ENCODE data around the gene WIPI1.

The WIPI1 gene

GRCh38 chr17:68396226-68397107, 60.8 kb downstream of the WIPI1 start:
- Histone ChIP-seq H3K4me3 (ENCODE audit: low read length) (no peak overlapping the region), H3K27me3 (ENCODE audit: control insufficient read depth, insufficient read depth, low read length) (no peaks in the 10 kb centered on the region), H3K36me3 (ENCODE audit: control insufficient read depth, insufficient read depth, low read length) (no peaks in the 10 kb centered on the region), H3K4me1 (ENCODE audit: control insufficient read depth, insufficient read depth, low read length) (no peaks in the 10 kb centered on the region), H3K9ac (ENCODE audit: low read length) (no peak overlapping the region), H3K27ac (ENCODE audit: low read depth, low read length) (no peak overlapping the region)

GRCh38 chr17:68394608-68395331, 62.5 kb downstream of the WIPI1 start:
- Histone ChIP-seq H3K4me3 (ENCODE audit: low read length) (no peak overlapping the region), H3K36me3 (ENCODE audit: control insufficient read depth, insufficient read depth, low read length) (no peaks in the 10 kb centered on the region), H3K4me1 (ENCODE audit: control insufficient read depth, insufficient read depth, low read length) (no peaks in the 10 kb centered on the region), H3K27me3 (ENCODE audit: control insufficient read depth, insufficient read depth, low read length) (no peaks in the 10 kb centered on the region), H3K9ac (ENCODE audit: low read length) (no peak overlapping the region), H3K27ac (ENCODE audit: low read depth, low read length) (no peak overlapping the region)

- H3K36me3 ChIP-seq (ENCODE audit: control insufficient read depth, insufficient read depth, low read length) = no peaks in the 10 kb centered on the region
- no peaks in the 10 kb centered on the region for H3K4me1 ChIP-seq (ENCODE audit: control insufficient read depth, insufficient read depth, low read length)
- no peaks in the 10 kb centered on the region for H3K27me3 ChIP-seq (ENCODE audit: control insufficient read depth, insufficient read depth, low read length)
- H3K4me3 ChIP-seq (ENCODE audit: low read length) = no peak overlapping the region
- no peak overlapping the region for H3K9ac ChIP-seq (ENCODE audit: low read length)
- H3K27ac ChIP-seq (ENCODE audit: low read depth, low read length) = no peak overlapping the region
Observed at GRCh38 chr17:68391561-68392268, 65.6 kb downstream of the WIPI1 start.

GRCh38 chr17:68390888-68391545, 66.3 kb downstream of the WIPI1 start:
- H3K27ac ChIP-seq (ENCODE audit: low read depth, low read length) = no peak overlapping the region
- H3K4me1 ChIP-seq (ENCODE audit: control insufficient read depth, insufficient read depth, low read length) = no peaks in the 10 kb centered on the region

GRCh38 chr17:68389041-68389440, 68.3 kb downstream of the WIPI1 start:
- no peaks in the 10 kb centered on the region for H3K4me1 ChIP-seq (ENCODE audit: control insufficient read depth, insufficient read depth, low read length)
- no peak overlapping the region for H3K9ac ChIP-seq (ENCODE audit: low read length)
- H3K36me3 ChIP-seq (ENCODE audit: control insufficient read depth, insufficient read depth, low read length) = no peaks in the 10 kb centered on the region
- no peak overlapping the region for H3K4me3 ChIP-seq (ENCODE audit: low read length)
- no peak overlapping the region for H3K27ac ChIP-seq (ENCODE audit: low read depth, low read length)
- no peaks in the 10 kb centered on the region for H3K27me3 ChIP-seq (ENCODE audit: control insufficient read depth, insufficient read depth, low read length)

More at GRCh38 chr17:68390888-68391545, 66.3 kb downstream of the WIPI1 start:
- H3K9ac ChIP-seq (ENCODE audit: low read length) = no peak overlapping the region
- H3K27me3 ChIP-seq (ENCODE audit: control insufficient read depth, insufficient read depth, low read length) = no peaks in the 10 kb centered on the region
- H3K4me3 ChIP-seq (ENCODE audit: low read length) = no peak overlapping the region
- no peaks in the 10 kb centered on the region for H3K36me3 ChIP-seq (ENCODE audit: control insufficient read depth, insufficient read depth, low read length)

GRCh38 chr17:68387435-68388218, 69.7 kb downstream of the WIPI1 start:
- Histone ChIP-seq H3K9ac (ENCODE audit: low read length) (no peak overlapping the region), H3K4me1 (ENCODE audit: control insufficient read depth, insufficient read depth, low read length) (no peaks in the 10 kb centered on the region), H3K4me3 (ENCODE audit: low read length) (no peak overlapping the region), H3K36me3 (ENCODE audit: control insufficient read depth, insufficient read depth, low read length) (no peaks in the 10 kb centered on the region), H3K27me3 (ENCODE audit: control insufficient read depth, insufficient read depth, low read length) (no peaks in the 10 kb centered on the region), H3K27ac (ENCODE audit: low read depth, low read length) (no peak overlapping the region)

- H3K4me1 ChIP-seq (ENCODE audit: control insufficient read depth, insufficient read depth, low read length) = no peaks in the 10 kb centered on the region
- H3K4me3 ChIP-seq (ENCODE audit: low read length) = no peak overlapping the region
- no peaks in the 10 kb centered on the region for H3K27me3 ChIP-seq (ENCODE audit: control insufficient read depth, insufficient read depth, low read length)
- no peak overlapping the region for H3K9ac ChIP-seq (ENCODE audit: low read length)
- H3K27ac ChIP-seq (ENCODE audit: low read depth, low read length) = no peak overlapping the region
- H3K36me3 ChIP-seq (ENCODE audit: control insufficient read depth, insufficient read depth, low read length) = no peaks in the 10 kb centered on the region
Observed at GRCh38 chr17:68385490-68386215, 71.6 kb downstream of the WIPI1 start.

GRCh38 chr17:68384941-68385340, 72.4 kb downstream of the WIPI1 start:
- H3K9ac ChIP-seq (ENCODE audit: low read length) = no peak overlapping the region
- no peaks in the 10 kb centered on the region for H3K36me3 ChIP-seq (ENCODE audit: control insufficient read depth, insufficient read depth, low read length)
- no peaks in the 10 kb centered on the region for H3K27me3 ChIP-seq (ENCODE audit: control insufficient read depth, insufficient read depth, low read length)
- no peaks in the 10 kb centered on the region for H3K4me1 ChIP-seq (ENCODE audit: control insufficient read depth, insufficient read depth, low read length)
- H3K4me3 ChIP-seq (ENCODE audit: low read length) = no peak overlapping the region
- H3K27ac ChIP-seq (ENCODE audit: low read depth, low read length) = no peak overlapping the region

GRCh38 chr17:68384471-68384870, 72.8 kb downstream of the WIPI1 start:
- no peak overlapping the region for H3K9ac ChIP-seq (ENCODE audit: low read length)
- no peaks in the 10 kb centered on the region for H3K4me1 ChIP-seq (ENCODE audit: control insufficient read depth, insufficient read depth, low read length)
- no peaks in the 10 kb centered on the region for H3K36me3 ChIP-seq (ENCODE audit: control insufficient read depth, insufficient read depth, low read length)
- no peak overlapping the region for H3K4me3 ChIP-seq (ENCODE audit: low read length)
- no peak overlapping the region for H3K27ac ChIP-seq (ENCODE audit: low read depth, low read length)
- no peaks in the 10 kb centered on the region for H3K27me3 ChIP-seq (ENCODE audit: control insufficient read depth, insufficient read depth, low read length)

GRCh38 chr17:68383443-68384321, 73.6 kb downstream of the WIPI1 start:
- peaks cover under 1% of the 10 kb centered on the region for H3K4me1 ChIP-seq (ENCODE audit: control insufficient read depth, insufficient read depth, low read length)
- H3K27me3 ChIP-seq (ENCODE audit: control insufficient read depth, insufficient read depth, low read length) = no peaks in the 10 kb centered on the region

More at GRCh38 chr17:68383443-68384321, 73.6 kb downstream of the WIPI1 start:
- Histone ChIP-seq H3K36me3 (ENCODE audit: control insufficient read depth, insufficient read depth, low read length) (no peaks in the 10 kb centered on the region), H3K9ac (ENCODE audit: low read length) (no peak overlapping the region), H3K4me3 (ENCODE audit: low read length) (no peak overlapping the region), H3K27ac (ENCODE audit: low read depth, low read length) (peak overlapping the region; percentile 22)
